ENCODE data around the gene IZUMO4.
A peak's percentile ranks its signal among the peaks of the same experiment; 100 is the strongest.

DNA sequence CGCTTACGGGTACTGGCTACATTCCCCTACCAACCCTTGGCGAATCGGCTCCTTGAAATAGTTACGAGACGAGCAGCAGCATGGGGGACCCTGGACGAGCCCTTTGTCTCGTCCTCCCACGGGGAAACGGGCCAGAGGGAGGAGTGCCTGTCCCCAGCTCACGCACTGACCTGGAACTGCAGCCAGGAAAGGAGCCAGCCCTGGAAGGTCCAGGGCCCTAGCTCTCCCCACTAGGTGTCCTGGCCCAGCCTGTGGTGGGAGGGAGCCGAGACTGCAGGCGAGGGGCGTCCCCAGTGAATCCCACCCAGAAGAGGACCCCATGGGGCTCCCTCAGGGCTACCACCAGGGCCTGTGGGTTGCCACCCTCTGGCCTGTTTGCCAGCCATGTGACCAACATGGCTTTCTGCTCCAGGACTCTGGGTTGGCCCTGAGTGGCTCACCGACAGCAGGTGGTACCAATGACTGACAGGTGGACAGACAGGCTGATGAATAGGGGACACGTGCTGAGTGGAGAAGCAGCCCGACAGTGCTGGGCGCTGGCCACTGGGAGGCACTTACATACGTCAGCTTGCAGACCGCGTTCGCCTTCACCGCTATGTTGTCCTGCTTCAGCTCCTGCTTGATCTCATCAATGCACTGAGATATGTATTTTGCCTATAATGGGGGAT, 41.5 kb downstream of the IZUMO4 start:
- TF ChIP-seq FOXM1 (IDR thresholded peaks at IDR 0.05; ENCODE audit: borderline replicate concordance): no peak
- TF ChIP-seq NFRKB (IDR thresholded peaks at IDR 0.05): no peak
- TF ChIP-seq, protein P1, sequence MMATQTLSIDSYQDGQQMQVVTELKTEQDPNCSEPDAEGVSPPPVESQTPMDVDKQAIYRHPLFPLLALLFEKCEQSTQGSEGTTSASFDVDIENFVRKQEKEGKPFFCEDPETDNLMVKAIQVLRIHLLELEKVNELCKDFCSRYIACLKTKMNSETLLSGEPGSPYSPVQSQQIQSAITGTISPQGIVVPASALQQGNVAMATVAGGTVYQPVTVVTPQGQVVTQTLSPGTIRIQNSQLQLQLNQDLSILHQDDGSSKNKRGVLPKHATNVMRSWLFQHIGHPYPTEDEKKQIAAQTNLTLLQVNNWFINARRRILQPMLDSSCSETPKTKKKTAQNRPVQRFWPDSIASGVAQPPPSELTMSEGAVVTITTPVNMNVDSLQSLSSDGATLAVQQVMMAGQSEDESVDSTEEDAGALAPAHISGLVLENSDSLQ (IDR thresholded peaks at IDR 0.05): peak; percentile 45
- TF ChIP-seq BHLHE40 (IDR thresholded peaks at IDR 0.05; ENCODE audit: borderline replicate concordance): no peak
- no peak for TF ChIP-seq TARDBP (IDR thresholded peaks at IDR 0.05)
- TF ChIP-seq SP1 (IDR thresholded peaks at IDR 0.05): no peak
- TF ChIP-seq FOXA1 (IDR thresholded peaks at IDR 0.05): no peak
- TF ChIP-seq FOXK2 (IDR thresholded peaks at IDR 0.05): no peak
- TF ChIP-seq SUZ12 (IDR thresholded peaks at IDR 0.05): no peak
- no peak for TF ChIP-seq L3MBTL2 (conservative IDR thresholded peaks at IDR 0.05)
- TF ChIP-seq ELF4 (IDR thresholded peaks at IDR 0.05): no peak
- no peak for TF ChIP-seq ZNF384 (IDR thresholded peaks at IDR 0.05)
- no peak for TF ChIP-seq HDGF (IDR thresholded peaks at IDR 0.05; ENCODE audit: borderline replicate concordance)
